Stimulated activated CD4-positive, alpha-beta T cell treated with anti-CD3 and anti-CD28 coated beads, TNF-alpha, amount 100 ng/mL, for 24 hours (primary cell): ENCODE data around the gene FAM200B.

Experiments used
- DNase-seq, 3 experiments: peaks; one replicate each; pipeline ENCODE4 v3.0.0-alpha.2; 2020; ENCODE audit warnings: low read depth in 3 of 3

Gene FAM200B

GRCh38 chr4:15736514-15737050 is 55.0 kb downstream of the FAM200B start:
- no peak for DNase-seq

GRCh38 chr4:15737255-15737654 is 55.6 kb downstream of the FAM200B start:
- no peak for DNase-seq

DNA sequence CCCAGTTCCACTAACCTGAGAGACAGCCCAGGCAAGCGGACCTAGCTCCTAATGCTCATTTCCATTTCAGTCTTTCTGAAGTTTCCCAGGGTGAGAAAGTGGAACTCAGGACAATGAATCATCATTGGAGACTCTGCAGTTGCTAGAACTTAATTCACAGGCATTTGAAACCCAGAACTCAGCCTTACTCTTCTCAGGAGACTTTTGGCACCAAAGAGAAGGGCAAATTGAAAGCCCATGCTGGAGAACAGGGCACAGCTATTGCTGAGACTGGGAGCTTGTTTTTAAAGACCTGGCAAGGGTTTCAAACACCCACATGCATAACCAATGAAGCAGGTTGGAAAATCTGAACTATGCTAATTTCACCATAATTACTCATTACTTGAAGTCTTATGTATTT is 57.2 kb downstream of the FAM200B start:
- DNase-seq, result no peak
